ENCODE results near the gene USF3. TPM values are rescaled to one million over a fixed set of nuclear protein-coding genes. Genes with fewer than 3 reads are reported as not detected.

The USF3 gene
- polyA plus RNA-seq, 3 donors, result 2.7 to 6.0 (median 3.5) TPM

GRCh38 chr3:113629584-113630421, 66.6 kb downstream of the USF3 start:
- WGBS, 3 donors, result 71 to 82% (median 80%) methylated on average over 16 of the region's 16 CpGs

DNA sequence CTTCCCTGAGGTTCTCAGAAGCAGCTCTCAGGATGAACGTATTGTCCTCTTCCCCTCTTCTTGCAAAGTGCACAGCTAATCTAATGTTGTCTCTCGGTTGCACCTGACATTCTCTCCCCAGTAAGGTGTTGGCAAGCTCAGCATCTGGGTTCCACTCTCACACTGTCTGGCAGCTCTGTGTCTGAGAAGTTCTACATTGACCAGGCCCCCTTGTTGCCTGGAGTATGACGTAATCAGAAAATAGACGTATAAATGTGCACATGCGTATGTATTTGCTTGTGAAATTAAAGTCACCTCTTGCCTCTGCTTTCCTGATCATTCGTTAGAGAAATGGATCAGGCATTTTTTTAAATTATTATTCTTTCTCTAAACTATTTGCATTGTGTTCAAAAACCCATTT, 67.7 kb downstream of the USF3 start:
- no peak overlapping the region for H3K27ac ChIP-seq (ENCODE audit: low read depth, low read length)
- 76 to 85% (median 84%) methylated on average over 6 of the region's 6 CpGs for WGBS, 3 donors

More at GRCh38 chr3:113629584-113630421, 66.6 kb downstream of the USF3 start:
- H3K27ac ChIP-seq (ENCODE audit: low read depth, low read length), result no peak overlapping the region

DNA sequence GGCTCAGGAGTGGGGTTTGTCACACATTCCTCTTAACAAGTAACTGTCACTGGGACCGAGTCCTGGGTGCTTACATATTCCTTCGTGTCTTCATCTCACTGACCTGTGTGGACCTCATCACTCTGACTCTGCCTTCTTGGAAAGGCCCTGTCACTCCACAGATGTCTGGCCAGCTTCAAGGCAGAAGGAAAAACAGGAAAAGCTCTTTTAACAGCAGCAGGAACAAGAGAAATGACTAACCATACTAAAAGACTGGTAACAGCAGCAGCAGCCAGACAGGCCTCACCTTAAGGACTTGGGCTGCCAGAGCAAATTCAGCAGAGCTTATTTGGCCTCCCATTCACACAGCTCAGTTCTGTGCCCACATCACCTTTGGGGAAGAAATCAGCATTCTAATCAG, 68.1 kb downstream of the USF3 start:
- H3K27ac ChIP-seq (ENCODE audit: low read depth, low read length), result no peak overlapping the region
- WGBS, 3 donors, result 79 to 91% (median 83%) methylated on average over 2 of the region's 2 CpGs

DNA sequence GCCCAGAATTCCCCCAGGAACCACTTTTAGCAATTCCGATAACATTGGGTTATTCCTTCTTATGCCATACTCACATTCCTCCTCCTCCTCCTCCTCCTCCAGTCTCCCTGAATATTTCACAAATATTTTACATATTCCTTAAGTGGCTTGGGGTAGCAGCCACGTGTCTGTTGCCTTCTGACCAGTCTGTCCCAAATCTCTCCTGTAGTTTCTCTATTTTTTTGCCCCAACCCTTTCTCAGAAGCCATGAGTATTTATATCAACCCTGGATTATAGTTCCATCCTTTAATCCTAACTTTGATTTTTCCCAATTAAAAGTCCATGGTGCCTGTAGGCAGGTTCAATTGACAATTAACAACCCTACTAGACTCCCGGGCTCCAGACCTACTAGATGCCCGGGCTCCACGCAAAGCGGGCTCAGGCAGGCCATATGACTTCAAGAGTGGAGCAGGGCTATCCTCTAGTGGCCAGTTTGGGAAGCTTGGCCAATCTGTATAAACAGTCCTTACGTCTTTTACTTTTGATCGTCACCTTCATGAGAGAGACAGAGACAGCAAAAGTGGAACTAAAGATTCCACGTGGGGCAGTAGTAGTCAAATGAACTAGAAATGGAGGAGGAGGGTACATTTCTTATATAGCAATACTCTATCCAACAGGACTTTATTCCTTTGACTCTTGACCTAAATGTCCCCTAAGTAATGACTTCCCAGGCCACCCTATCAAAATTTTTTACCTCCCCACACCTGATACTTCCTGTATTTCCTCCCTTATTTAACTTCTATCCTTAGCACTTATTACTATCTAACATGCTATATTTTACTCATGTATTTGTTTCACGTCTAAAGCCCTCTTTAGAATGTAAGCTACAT, 69.7 kb downstream of the USF3 start:
- WGBS, 3 donors, result 22 to 29% (median 27%) methylated on average over 10 of the region's 10 CpGs
- H3K27ac ChIP-seq (ENCODE audit: low read depth, low read length), result no peak overlapping the region

- no peak overlapping the region for H3K27ac ChIP-seq (ENCODE audit: low read depth, low read length)
- 35 to 71% (median 46%) methylated on average over 12 of the region's 12 CpGs for WGBS, 3 donors
These were observed 70.6 kb downstream of the USF3 start for GRCh38 chr3:113625834-113626233.

DNA sequence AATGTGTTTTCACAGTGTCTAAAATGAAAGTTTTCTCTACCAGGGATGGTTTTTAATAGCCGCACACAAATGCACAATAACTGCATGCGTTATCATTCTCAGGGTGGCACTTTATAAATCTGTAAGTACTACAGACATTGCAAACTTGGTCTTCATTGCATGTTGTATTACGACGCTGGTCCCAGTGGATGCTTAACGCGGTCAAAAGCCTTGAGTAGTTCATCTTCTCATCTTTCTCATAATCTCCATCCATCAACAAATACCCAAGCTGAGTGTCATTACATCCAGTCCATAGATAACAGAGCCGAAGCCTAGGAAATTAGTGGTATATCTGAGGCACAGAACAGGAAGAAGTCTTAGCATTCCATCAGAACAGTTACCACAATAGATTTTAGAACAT, 72.6 kb downstream of the USF3 start:
- no peak overlapping the region for H3K27ac ChIP-seq (ENCODE audit: low read depth, low read length)
- 89 to 95% (median 93%) methylated on average over 7 of the region's 7 CpGs for WGBS, 3 donors

GRCh38 chr3:113623324-113623723, 73.1 kb downstream of the USF3 start:
- WGBS, 3 donors, result 52 to 60% (median 54%) methylated on average over 19 of the region's 19 CpGs
- no peak overlapping the region for H3K27ac ChIP-seq (ENCODE audit: low read depth, low read length)

DNA sequence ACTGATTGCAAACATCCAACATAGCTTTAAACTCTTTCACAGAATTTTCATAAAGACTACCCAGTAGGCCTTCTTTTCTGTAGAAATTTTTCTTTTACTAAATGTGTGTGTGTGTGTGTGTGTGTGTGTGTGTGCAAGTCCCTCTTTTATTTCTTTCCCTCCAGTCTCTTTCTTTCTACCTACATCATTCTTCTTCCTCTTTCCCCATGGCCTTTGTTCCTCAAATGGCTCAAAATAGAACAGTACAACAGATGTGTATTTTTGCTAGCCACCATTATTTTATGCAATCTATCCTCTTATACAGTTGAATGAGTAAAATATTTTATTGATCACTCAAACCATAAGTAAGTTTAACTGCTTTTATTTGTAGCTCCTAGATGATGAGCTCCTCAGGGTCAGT, 76.4 kb downstream of the USF3 start:
- H3K27ac ChIP-seq (ENCODE audit: low read depth, low read length), result no peak overlapping the region

GRCh38 chr3:113617726-113618125, 78.7 kb downstream of the USF3 start:
- 89 to 92% (median 91%) methylated on average over 2 of the region's 2 CpGs for WGBS, 3 donors
- no peak overlapping the region for H3K27ac ChIP-seq (ENCODE audit: low read depth, low read length)

DNA sequence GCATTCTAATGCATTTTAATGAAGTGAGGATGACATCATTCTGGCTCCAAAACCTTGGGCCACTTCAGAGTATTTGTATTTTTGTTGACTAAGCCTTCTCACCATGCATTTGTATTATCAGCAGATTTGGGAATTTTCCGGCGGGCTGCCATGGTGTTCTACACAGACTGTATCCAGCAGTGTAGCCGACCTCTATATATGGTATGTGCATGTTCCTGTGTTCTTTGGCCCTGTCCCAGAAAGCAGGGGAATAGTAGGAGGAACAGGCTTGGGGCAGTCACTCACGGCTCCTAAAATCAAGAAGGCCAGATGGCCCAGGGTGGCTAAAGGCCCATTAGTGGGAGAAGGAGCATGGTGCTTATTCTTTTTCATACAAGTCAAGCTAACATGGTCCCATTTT, 80.5 kb downstream of the USF3 start:
- 79 to 82% (median 81%) methylated on average over 4 of the region's 4 CpGs for WGBS, 3 donors
- no peak overlapping the region for H3K27ac ChIP-seq (ENCODE audit: low read depth, low read length)

DNA sequence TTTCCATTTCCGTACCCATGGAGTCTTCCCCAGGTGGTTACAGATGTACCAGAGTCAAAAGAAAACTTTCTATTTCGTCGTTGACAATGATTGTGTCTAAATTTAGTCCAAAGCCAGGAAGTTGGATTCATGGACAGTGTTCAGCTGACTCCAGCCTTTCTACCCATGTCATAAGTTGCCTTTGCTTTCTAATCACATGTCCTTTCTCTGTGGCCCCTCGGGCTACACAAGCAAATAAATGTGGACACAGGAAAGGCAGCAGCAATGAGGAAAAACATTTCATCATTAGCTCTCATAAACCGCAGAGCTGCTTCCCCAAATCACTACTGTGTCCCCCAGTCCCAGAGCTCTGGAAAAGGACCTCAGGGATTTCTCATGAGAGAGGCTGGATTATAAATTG, 82.0 kb downstream of the USF3 start:
- WGBS, 3 donors, result 30 to 67% (median 30%) methylated on average over 5 of the region's 5 CpGs
- H3K27ac ChIP-seq (ENCODE audit: low read depth, low read length), result no peak overlapping the region

GRCh38 chr3:113607219-113607596, 89.2 kb downstream of the USF3 start:
- 61 to 77% (median 67%) methylated on average over 5 of the region's 5 CpGs for WGBS, 3 donors
- no peak overlapping the region for H3K27ac ChIP-seq (ENCODE audit: low read depth, low read length)

DNA sequence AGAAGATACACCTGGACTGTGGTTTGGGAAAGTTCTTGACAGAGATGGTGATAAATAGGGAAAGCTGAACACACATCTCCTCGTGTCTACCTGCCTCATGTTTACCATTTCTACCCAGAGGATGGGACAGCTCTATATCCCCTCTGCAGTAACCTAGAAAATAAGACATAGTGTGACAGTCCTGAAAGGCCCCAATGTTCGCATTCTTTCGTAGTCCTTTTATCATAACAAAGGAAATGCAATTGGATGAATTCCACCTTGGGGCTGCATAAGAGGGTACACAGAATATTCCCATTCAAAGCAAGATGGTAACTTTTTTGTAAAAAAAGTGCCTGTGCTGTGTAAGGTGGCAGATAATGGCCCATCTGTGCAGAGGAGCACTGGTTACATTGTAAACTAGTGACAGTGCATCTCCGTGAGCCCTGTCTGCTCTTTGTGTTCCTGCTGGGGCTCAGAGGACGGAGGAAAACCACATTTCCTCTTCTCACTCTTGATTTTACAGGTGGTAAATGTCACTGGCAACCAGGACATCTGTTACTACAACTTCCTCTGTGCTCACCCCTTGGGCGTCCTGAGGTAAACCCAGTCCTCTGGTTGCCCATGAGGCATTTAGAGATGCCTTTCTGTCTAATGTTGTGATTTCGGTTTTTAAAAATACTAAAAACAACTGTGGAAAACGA, 89.8 kb downstream of the USF3 start:
- H3K27ac ChIP-seq (ENCODE audit: low read depth, low read length), result no peak overlapping the region
- 36 to 58% (median 42%) methylated on average over 8 of the region's 8 CpGs for WGBS, 3 donors

DNA sequence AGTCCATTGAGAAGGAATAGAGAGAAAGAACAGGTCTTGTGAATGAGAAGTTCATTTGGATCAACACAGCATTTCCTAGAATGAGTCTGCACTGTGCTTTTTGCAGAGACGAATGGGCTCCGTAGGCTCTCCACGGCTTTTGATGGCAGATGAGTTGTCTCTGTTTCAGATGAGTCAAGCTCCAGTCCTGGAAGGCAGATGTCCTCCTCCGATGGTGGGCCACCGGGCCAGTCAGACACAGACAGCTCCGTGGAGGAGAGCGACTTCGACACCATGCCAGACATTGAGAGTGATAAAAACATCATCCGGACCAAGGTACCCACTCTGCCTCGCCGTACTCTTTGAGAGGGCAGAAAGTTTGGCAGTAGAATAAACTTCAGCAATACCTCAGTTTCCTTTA, 93.6 kb downstream of the USF3 start:
- no peak overlapping the region for H3K27ac ChIP-seq (ENCODE audit: low read depth, low read length)
- WGBS, 3 donors, result 92 to 94% (median 94%) methylated on average over 11 of the region's 11 CpGs

DNA sequence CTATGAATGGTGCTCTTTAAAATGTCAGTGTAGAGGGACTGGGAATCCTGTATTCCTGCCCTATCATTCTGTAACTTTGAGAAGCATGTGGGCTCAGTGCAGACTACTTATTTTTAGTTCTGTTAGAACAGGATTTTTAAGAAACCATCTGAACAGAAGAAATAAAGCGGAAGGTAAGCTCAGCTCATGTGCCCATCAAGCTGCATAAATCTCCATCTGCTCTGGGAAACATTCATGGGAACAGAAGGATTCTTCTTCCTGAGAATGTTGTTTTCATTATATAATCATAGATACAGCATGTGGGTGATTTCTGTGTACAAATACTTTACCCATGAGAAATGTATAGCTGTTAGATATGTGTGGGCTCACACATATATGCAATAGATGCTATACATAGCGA, 94.2 kb downstream of the USF3 start:
- WGBS, 3 donors, result 95 to 100% (median 95%) methylated on average over 2 of the region's 2 CpGs
- H3K27ac ChIP-seq (ENCODE audit: low read depth, low read length), result no peak overlapping the region

DNA sequence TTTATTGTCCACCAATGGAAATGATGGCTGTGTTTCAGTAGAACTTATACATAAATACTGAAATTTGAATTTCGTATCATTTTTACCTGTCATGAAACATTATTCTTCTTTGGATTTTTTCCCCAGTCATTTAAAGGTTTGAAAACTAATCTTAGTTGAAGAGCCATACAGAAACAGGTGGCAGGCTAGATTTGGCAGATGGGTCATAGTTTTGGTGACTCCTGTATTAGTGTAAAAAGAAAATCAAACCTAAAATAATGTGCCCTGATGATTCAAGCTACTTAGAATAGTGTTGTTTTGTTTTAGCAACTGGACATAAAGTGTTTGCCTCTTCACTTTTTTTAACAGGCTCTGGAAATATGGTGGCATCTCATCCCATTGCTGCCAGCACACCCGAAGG, 95.2 kb downstream of the USF3 start:
- WGBS, 3 donors, result 86 to 89% (median 89%) methylated on average over 2 of the region's 2 CpGs
- H3K27ac ChIP-seq (ENCODE audit: low read depth, low read length), result no peak overlapping the region

GRCh38 chr3:113600418-113601182, 95.8 kb downstream of the USF3 start:
- WGBS, 3 donors, result 63 to 76% (median 68%) methylated on average over 2 of the region's 2 CpGs

More at GRCh38 chr3:113600418-113601182, 95.8 kb downstream of the USF3 start:
- no peak overlapping the region for H3K27ac ChIP-seq (ENCODE audit: low read depth, low read length)

Data from adipose tissue (tissue), 3 donors.